ENCODE measurements around the gene OLFML2A. TPM values are rescaled to one million over a fixed set of nuclear protein-coding genes. Genes with fewer than 3 reads are reported as not detected.

OLFML2A gene
- total and polyA plus RNA-seq, 2 of the 4 experiments (the other 2 are of a cell fraction) = 2.0 to 5.9 TPM

DNA sequence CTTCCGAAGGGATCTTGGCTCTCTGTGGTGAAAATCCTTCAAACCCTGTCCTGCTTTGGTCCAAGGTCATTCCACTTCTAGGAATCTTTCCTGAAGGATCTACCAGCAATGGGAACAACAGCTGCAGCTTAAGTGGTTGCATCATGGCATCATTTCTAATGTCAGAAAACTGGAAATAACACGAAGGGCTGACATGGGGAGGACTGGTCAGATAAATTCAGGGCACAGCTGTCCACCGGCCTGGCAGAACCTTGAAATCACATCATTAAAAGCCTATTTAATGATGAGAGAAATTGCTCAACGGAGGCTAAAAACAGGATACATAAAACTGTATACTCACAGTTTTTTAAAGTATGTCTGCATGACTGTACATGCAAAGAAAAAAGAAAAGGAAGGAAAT lies 28.3 kb downstream of the OLFML2A start:
- Histone ChIP-seq H3K79me1 (ENCODE audit: low read depth in 1 of 2, low read length in 2 of 2) (no peaks in the 10 kb centered on the region), H3K4ac (ENCODE audit: low read depth, low read length) (no peak overlapping the region), H3K9me1 (ENCODE audit: insufficient read depth, low read length) (peaks cover 2% of the 10 kb centered on the region; the same call in 1 of the 2 replicates), H2BK20ac (ENCODE audit: low read depth, low read length) (no peak overlapping the region), H3K4me2 (ENCODE audit: low read depth, low read length) (no peak overlapping the region), H3K9me3 (ENCODE audit: control insufficient read depth, insufficient read depth, low read length) (no peaks in the 10 kb centered on the region), H3K9ac (ENCODE audit: low read depth, low read length) (no peak overlapping the region), H4K8ac (ENCODE audit: low read depth in 2 of 2, low read length in 2 of 2) (peak overlapping the region in 1 of 2 experiments; percentile 35; a peak in 1 of 4 replicates), H2AFZ (replicated peaks; ENCODE audit: low read length, poor library complexity) (peak overlapping the region; percentile 4), H3K4me1 (ENCODE audit: control insufficient read depth, insufficient read depth, low read length) (peaks cover 4% of the 10 kb centered on the region; the same call in 1 of the 2 replicates), H3K36me3 (ENCODE audit: control insufficient read depth, insufficient read depth, low read length) (peaks cover 9% of the 10 kb centered on the region; the same call in 1 of the 2 replicates), H4K20me1 (ENCODE audit: insufficient read depth, low read length) (no peaks in the 10 kb centered on the region), H3K4me3 (ENCODE audit: insufficient read depth, low read depth, low read length) (no peak overlapping the region), H3K56ac (ENCODE audit: extremely low read depth, insufficient read depth, low read length) (no peak overlapping the region), H3K18ac (ENCODE audit: low read depth, low read length) (no peak overlapping the region), H3K14ac (replicated peaks; ENCODE audit: low read depth, low read length) (peak overlapping the region; percentile 16; the same call in 1 of the 2 replicates), H4K91ac (ENCODE audit: insufficient read depth, low read depth, low read length) (no peak overlapping the region), H2BK5ac (ENCODE audit: low read depth, low read length, poor library complexity, severe bottlenecking) (no peak overlapping the region), H4K5ac (ENCODE audit: low read depth, low read length) (no peak overlapping the region), H2BK15ac (ENCODE audit: low read depth, low read length) (no peak overlapping the region), H3K27me3 (ENCODE audit: control insufficient read depth, insufficient read depth, low read length) (no peaks in the 10 kb centered on the region; the same call in 1 of the 2 replicates), H3K27ac (ENCODE audit: insufficient read depth, low read length) (no peak overlapping the region), H2BK120ac (ENCODE audit: low read depth, low read length) (no peak overlapping the region), H2AK9ac (replicated peaks; ENCODE audit: low read depth, low read length, poor library complexity) (no peak overlapping the region), H3K23ac (ENCODE audit: low read depth, low read length) (no peak overlapping the region), H2AK5ac (ENCODE audit: low read depth, low read length) (no peak overlapping the region)
- dilution Hi-C loops (cut with HindIII; ENCODE audit: low sequenced_read_pairs, unreplicated experiment) (no loop called here), in situ Hi-C loops (cut with MboI; ENCODE audit: low sequenced_read_pairs) (no loop called here), intact Hi-C loops (cut with micrococcal nuclease) (no loop called here)
- ATAC-seq (ENCODE audit: low read depth) = peak; percentile 17
- CTCF ChIA-PET = no interaction called here
- peak; percentile 29 for DNase-seq
- WGBS, 2 experiments (ENCODE audit: extremely low coverage in 2 of 2, insufficient read length in 1 of 2) = 13% methylated on average over 1 of the region's 4 CpGs; no CpG with 5 or more reads in 1 of the 2 experiments
- TF ChIP-seq CHD1 (IDR thresholded peaks at IDR 0.05; ENCODE audit: low read depth, low read length) (no peak), MAFK (IDR thresholded peaks at IDR 0.05; ENCODE audit: low read depth, low read length) (no peak), RFX5 (IDR thresholded peaks at IDR 0.05; ENCODE audit: low read depth, low read length) (no peak), ELK1 (IDR thresholded peaks at IDR 0.05; ENCODE audit: borderline replicate concordance, low read depth, low read length) (no peak), SMC3 (IDR thresholded peaks at IDR 0.05; ENCODE audit: low read depth, low read length) (no peak), RCOR1 (IDR thresholded peaks at IDR 0.05; ENCODE audit: insufficient replicate concordance, low read length) (no peak), RAD21 (IDR thresholded peaks at IDR 0.05; ENCODE audit: low read length) (no peak), NFE2L2 (IDR thresholded peaks at IDR 0.05; ENCODE audit: low read depth, low read length) (no peak)
- TF ChIP-seq, protein P1, sequence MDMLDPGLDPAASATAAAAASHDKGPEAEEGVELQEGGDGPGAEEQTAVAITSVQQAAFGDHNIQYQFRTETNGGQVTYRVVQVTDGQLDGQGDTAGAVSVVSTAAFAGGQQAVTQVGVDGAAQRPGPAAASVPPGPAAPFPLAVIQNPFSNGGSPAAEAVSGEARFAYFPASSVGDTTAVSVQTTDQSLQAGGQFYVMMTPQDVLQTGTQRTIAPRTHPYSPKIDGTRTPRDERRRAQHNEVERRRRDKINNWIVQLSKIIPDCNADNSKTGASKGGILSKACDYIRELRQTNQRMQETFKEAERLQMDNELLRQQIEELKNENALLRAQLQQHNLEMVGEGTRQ (IDR thresholded peaks at IDR 0.05; ENCODE audit: low read depth, low read length) = no peak
- no TSS peak for BruUV-seq (replicated peaks)
- POLR2A ChIA-PET (ENCODE audit: unreplicated experiment) = no interaction called here
